Stomach (tissue), 9 donors: ENCODE data around the gene CLSTN3. TPM values are rescaled to one million over a fixed set of nuclear protein-coding genes. Genes with fewer than 3 reads are reported as not detected.

Experiments used
- DNase-seq, 2 donors: peaks; one replicate each; pipeline versions ENCODE4 v3.0.0 to v3.0.0-alpha.2; 2013 to 2019
- H3K27ac ChIP-seq, 5 donors: fragments of 200-600 bp in 4 of 5; sonication (generic) in 4 of 5; one replicate each; pipeline ENCODE4 v1.5.1; 2013 to 2019; ENCODE audit warnings: mild to moderate bottlenecking in 1 of 5, moderate library complexity in 1 of 5
- H3K27me3 ChIP-seq, 3 donors: fragments of 200-600 bp; sonication (generic); one replicate each; pipeline ENCODE4 v1.5.1; 2017 to 2019; ENCODE audit warnings: mixed run types in 1 of 3
- H3K36me3 ChIP-seq, 4 donors: fragments of 200-600 bp; sonication (generic); 1 replicate in 3 of 4; 2 replicates in 1 of 4; pipeline ENCODE4 v1.5.1; 2016 to 2019
- H3K4me1 ChIP-seq, 4 donors: fragments of 200-600 bp; sonication (generic); one replicate each; pipeline ENCODE4 v1.5.1; 2016 to 2019
- H3K4me3 ChIP-seq, 4 donors: fragments of 200-600 bp; sonication (generic) in 3 of 4; one replicate each; pipeline ENCODE4 v1.5.1; 2016 to 2019; ENCODE audit warnings: mild to moderate bottlenecking in 1 of 4
- H3K9me3 ChIP-seq, 4 donors: fragments of 200-600 bp; sonication (generic); one replicate each; pipeline ENCODE4 v1.5.1; 2016 to 2019
- EP300 ChIP-seq: sonication (generic); formaldehyde crosslinking; IDR thresholded peaks from one replicate; pipeline ENCODE4 v1.6.1; 2017; ENCODE audit warnings: antibody characterized with exemption
- POLR2A ChIP-seq, 4 donors: fragments of 450-650 bp; IDR thresholded peaks; one replicate each; pipeline ENCODE4 v1.6.1; 2016; ENCODE audit warnings: antibody characterized with exemption in 4 of 4, control low read depth in 2 of 4, mild to moderate bottlenecking in 1 of 4, moderate library complexity in 1 of 4
- POLR2AphosphoS5 ChIP-seq, 3 donors: sonication (generic); formaldehyde crosslinking; IDR thresholded peaks; one replicate each; pipeline ENCODE4 v1.6.1; 2016; ENCODE audit warnings: antibody characterized with exemption in 3 of 3
- WGBS, 5 donors: extraction: QIAGEN DNeasy Blood & Tissue Kit in 3 of 5; methylation state at CpG; one replicate each; pipeline versions ENCODE4 v1.1.5 to v1.1.7; 2013 to 2018; 5-methylcytosine and 5-hydroxymethylcytosine counted together
- intact Hi-C: fragments of 100-400 bp; cut with DNase I; formaldehyde crosslinking; loops from one replicate; pipeline ENCODE4 v1.15.1; 2023; ENCODE audit warnings: low total_unique reads
- polyA plus RNA-seq, 3 donors: library from polyadenylated mRNA; stranded (reverse); fragments of 200-250 nt; gene quantifications; one replicate each; pipeline ENCODE4 v1.2.3, GENCODE V29; 2013
- total RNA-seq, 5 donors: library from RNA; depleted of rRNA; stranded (reverse); fragments of >200 nt; gene quantifications; one replicate each; pipeline versions ENCODE4 v1.1.0 to v1.2.3, GENCODE V29; 2014 to 2016
- TF ChIP-seq, protein P1 (sequence below), 7 experiments: fragments of 450-650 bp in 4 of 7; fragments of 200-600 bp in 3 of 7; sonication (generic) in 3 of 7; IDR thresholded peaks; one replicate each; pipeline ENCODE4 v1.5.1; 2016 to 2019; ENCODE audit warnings: antibody characterized with exemption in 7 of 7, control low read depth in 2 of 7, mild to moderate bottlenecking in 1 of 7
- donor health status: healthy with polysubstance abuse.
- donor health status: Bipolar disorder and iron deficiency.
- donor health status: healthy.

The CLSTN3 gene
- total and polyA plus RNA-seq, 8 donors, result 2.4 to 149 (median 17.5) TPM

DNA sequence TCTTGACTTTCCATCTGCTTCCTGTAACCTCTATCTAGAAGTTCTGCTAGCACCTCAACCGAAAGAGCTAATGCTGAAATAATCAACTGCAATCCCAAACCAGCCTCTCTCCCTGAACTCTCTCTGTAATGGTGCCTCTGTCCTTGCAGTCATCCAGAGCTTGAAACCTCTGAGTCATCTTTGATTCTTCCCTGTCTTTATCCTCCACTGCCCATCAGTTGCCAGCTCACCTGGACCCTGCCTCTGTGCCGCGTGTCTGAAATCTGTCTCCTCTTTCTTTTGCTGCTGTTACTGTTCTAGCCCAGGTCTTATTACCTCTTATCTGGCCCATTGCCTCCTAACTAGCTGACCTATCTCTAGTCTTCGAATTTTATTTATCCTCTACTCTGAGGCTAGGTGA is 15.5 kb downstream of the CLSTN3 start:
- H3K36me3 ChIP-seq, result peaks cover 0 to 87% (median 64%) of the 10 kb centered on the region in 4 donors
- DNase-seq, result no peak
- intact Hi-C loops, result no loop called here
- TF ChIP-seq EP300, result no peak
- TF ChIP-seq, protein P1, sequence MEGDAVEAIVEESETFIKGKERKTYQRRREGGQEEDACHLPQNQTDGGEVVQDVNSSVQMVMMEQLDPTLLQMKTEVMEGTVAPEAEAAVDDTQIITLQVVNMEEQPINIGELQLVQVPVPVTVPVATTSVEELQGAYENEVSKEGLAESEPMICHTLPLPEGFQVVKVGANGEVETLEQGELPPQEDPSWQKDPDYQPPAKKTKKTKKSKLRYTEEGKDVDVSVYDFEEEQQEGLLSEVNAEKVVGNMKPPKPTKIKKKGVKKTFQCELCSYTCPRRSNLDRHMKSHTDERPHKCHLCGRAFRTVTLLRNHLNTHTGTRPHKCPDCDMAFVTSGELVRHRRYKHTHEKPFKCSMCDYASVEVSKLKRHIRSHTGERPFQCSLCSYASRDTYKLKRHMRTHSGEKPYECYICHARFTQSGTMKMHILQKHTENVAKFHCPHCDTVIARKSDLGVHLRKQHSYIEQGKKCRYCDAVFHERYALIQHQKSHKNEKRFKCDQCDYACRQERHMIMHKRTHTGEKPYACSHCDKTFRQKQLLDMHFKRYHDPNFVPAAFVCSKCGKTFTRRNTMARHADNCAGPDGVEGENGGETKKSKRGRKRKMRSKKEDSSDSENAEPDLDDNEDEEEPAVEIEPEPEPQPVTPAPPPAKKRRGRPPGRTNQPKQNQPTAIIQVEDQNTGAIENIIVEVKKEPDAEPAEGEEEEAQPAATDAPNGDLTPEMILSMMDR (IDR thresholded peaks at IDR 0.05), result no peak
- TF ChIP-seq POLR2A (IDR thresholded peaks at IDR 0.05), result no peak
- TF ChIP-seq POLR2AphosphoS5 (IDR thresholded peaks at IDR 0.05), result no peak
- 63 to 87% (median 75%) methylated on average over 4 of the region's 4 CpGs for WGBS, 5 donors
- H3K4me1 ChIP-seq, result no peaks in the 10 kb centered on the region
- no peak overlapping the region for H3K4me3 ChIP-seq
- no peak overlapping the region for H3K27ac ChIP-seq
- H3K27me3 ChIP-seq, result no peaks in the 10 kb centered on the region
- no peaks in the 10 kb centered on the region for H3K9me3 ChIP-seq

DNA sequence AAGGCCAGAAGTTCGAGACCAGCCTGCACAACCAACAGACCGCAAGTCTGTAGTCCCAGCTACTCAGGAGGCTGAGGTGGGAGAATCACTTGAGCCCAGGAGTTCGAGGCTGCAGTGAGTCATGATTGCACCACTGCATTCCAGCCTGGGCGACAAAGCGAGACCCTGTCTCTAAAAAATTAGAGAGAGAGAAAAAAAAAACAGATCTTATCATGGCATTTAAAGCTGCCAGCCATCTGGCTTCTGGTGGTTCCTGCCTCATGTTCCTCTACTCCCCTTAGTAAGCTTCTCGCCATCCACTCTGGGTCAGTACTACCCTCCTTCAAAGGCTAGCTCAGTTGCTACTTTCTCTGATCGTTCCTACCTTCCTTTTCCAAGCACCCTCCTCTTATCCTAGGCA is 16.1 kb downstream of the CLSTN3 start:
- Histone ChIP-seq H3K27me3 (no peaks in the 10 kb centered on the region), H3K9me3 (no peaks in the 10 kb centered on the region), H3K4me1 (no peaks in the 10 kb centered on the region), H3K36me3 (peaks cover 5 to 87% (median 65%) of the 10 kb centered on the region in 4 donors), H3K4me3 (no peak overlapping the region), H3K27ac (no peak overlapping the region)
- no peak for TF ChIP-seq EP300
- no peak for TF ChIP-seq POLR2A (IDR thresholded peaks at IDR 0.05)
- TF ChIP-seq, protein P1 (IDR thresholded peaks at IDR 0.05), result no peak
- TF ChIP-seq POLR2AphosphoS5 (IDR thresholded peaks at IDR 0.05), result no peak
- intact Hi-C loops, result no loop called here
- 93 to 97% (median 94%) methylated on average over 7 of the region's 7 CpGs for WGBS, 5 donors
- DNase-seq, result no peak

- Histone ChIP-seq H3K36me3 (peaks cover 7 to 87% (median 67%) of the 10 kb centered on the region in 4 donors), H3K27ac (no peak overlapping the region), H3K4me3 (no peak overlapping the region), H3K27me3 (no peaks in the 10 kb centered on the region), H3K9me3 (no peaks in the 10 kb centered on the region), H3K4me1 (no peaks in the 10 kb centered on the region)
- DNase-seq, result no peak
- no peak for TF ChIP-seq POLR2A (IDR thresholded peaks at IDR 0.05)
- no peak for TF ChIP-seq EP300
- TF ChIP-seq, protein P1 (IDR thresholded peaks at IDR 0.05), result no peak
- TF ChIP-seq POLR2AphosphoS5 (IDR thresholded peaks at IDR 0.05), result no peak
- 90 to 96% (median 94%) methylated on average over 7 of the region's 7 CpGs for WGBS, 5 donors
- intact Hi-C loops, result no loop called here
Measured at GRCh38 chr12:7146906-7147305, 16.7 kb downstream of the CLSTN3 start.

DNA sequence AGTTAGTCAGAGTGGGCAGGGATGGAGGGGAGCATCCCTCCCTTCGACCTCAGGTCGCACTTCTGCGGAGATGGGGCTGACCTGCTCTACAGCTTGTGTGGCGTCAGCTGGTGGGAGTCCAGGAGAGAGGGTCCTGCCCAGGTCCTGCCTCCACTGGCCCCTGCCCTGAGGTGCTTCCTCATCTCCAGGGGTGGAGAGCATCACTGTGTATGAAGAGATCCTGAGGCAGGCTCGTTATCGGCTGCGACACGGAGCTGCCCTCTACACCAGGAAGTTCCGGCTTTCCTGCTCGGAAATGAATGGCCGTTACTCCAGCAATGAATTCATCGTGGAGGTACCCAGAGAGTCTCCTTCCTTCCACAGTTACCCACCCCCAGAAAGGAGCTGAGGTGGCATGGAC is 20.2 kb downstream of the CLSTN3 start:
- Histone ChIP-seq H3K27ac (no peak overlapping the region), H3K27me3 (no peaks in the 10 kb centered on the region), H3K36me3 (peaks cover 7 to 99% (median 88%) of the 10 kb centered on the region in 4 donors), H3K4me1 (no peaks in the 10 kb centered on the region), H3K9me3 (no peaks in the 10 kb centered on the region), H3K4me3 (no peak overlapping the region)
- DNase-seq, result no peak
- no peak for TF ChIP-seq POLR2A (IDR thresholded peaks at IDR 0.05)
- TF ChIP-seq, protein P1 (IDR thresholded peaks at IDR 0.05), result no peak
- no peak for TF ChIP-seq POLR2AphosphoS5 (IDR thresholded peaks at IDR 0.05)
- no peak for TF ChIP-seq EP300
- 92 to 96% (median 93%) methylated on average over 8 to 12 of the region's 12 CpGs for WGBS, 5 donors
- intact Hi-C loops, result no loop called here
